Hepatocyte (in vitro differentiated cells): ENCODE measurements around the gene ZNF512. TPM values are rescaled to one million over a fixed set of nuclear protein-coding genes. Genes with fewer than 3 reads are reported as not detected.

Source experiments
- DNase-seq: peaks from one replicate; pipeline ENCODE4 v3.0.0-alpha.2; 2016; ENCODE audit warnings: low spot score
- H2AFZ ChIP-seq: fragments of 200-600 bp; sonication (generic); 2 replicates; pipeline ENCODE4 v1.6.0; 2016; ENCODE audit warnings: antibody characterized with exemption, mild to moderate bottlenecking
- H3K27ac ChIP-seq: fragments of 200-600 bp; sonication (generic); 2 replicates; pipeline ENCODE4 v1.5.1; 2016; ENCODE audit warnings: mild to moderate bottlenecking
- H3K27me3 ChIP-seq: fragments of 200-600 bp; sonication (generic); 2 replicates; pipeline ENCODE4 v1.6.1; 2016
- H3K36me3 ChIP-seq: fragments of 200-600 bp; sonication (generic); replicated peaks from 2 replicates; pipeline ENCODE4 v1.5.1; 2016; ENCODE audit warnings: low read depth; ENCODE audit not compliant: insufficient read depth
- H3K4me1 ChIP-seq: fragments of 200-600 bp; sonication (generic); 2 replicates; pipeline ENCODE4 v1.5.1; 2016; ENCODE audit warnings: mild to moderate bottlenecking, moderate library complexity; ENCODE audit not compliant: insufficient read depth
- H3K4me2 ChIP-seq: fragments of 200-600 bp; sonication (generic); 2 replicates; pipeline ENCODE4 v1.6.0; 2016
- H3K4me3 ChIP-seq: fragments of 200-600 bp; sonication (generic); 2 replicates; pipeline ENCODE4 v1.5.1; 2016; ENCODE audit warnings: mild to moderate bottlenecking
- H3K79me2 ChIP-seq: fragments of 200-600 bp; sonication (generic); 2 replicates; pipeline ENCODE4 v1.6.0; 2017; ENCODE audit warnings: mild to moderate bottlenecking
- H3K9me2 ChIP-seq: fragments of 200-600 bp; sonication (generic); replicated peaks from 2 replicates; pipeline ENCODE4 v1.6.0; 2017; ENCODE audit warnings: mild to moderate bottlenecking; ENCODE audit not compliant: insufficient read depth
- H3K9me3 ChIP-seq: fragments of 200-600 bp; sonication (generic); 2 replicates; pipeline ENCODE4 v1.5.1; 2016; ENCODE audit warnings: low read depth, mild to moderate bottlenecking
- H4K20me1 ChIP-seq: fragments of 200-600 bp; sonication (generic); 2 replicates; pipeline ENCODE4 v1.6.0; 2016; ENCODE audit warnings: mild to moderate bottlenecking; ENCODE audit not compliant: insufficient read depth, poor library complexity, severe bottlenecking
- EZH2 ChIP-seq: fragments of 200-600 bp; sonication (generic); IDR thresholded peaks from 2 replicates; pipeline ENCODE4 v1.6.1; 2016; ENCODE audit warnings: antibody characterized with exemption, mild to moderate bottlenecking, borderline replicate concordance
- EZH2phosphoT487 ChIP-seq: fragments of 200-600 bp; sonication (generic); IDR thresholded peaks from one replicate; pipeline ENCODE4 v1.6.1; 2018; ENCODE audit warnings: antibody characterized with exemption, mild to moderate bottlenecking, low read depth, moderate library complexity; ENCODE audit not compliant: unreplicated experiment, severe bottlenecking
- WGBS: methylation state at CpG from one replicate; pipeline ENCODE4 v1.1.6; 2016; ENCODE audit warnings: low lambda C conversion rate; ENCODE audit errors: missing lambda C conversion rate; 5-methylcytosine and 5-hydroxymethylcytosine counted together
- polyA plus RNA-seq: library from polyadenylated mRNA; unstranded; fragments of >200 nt; fragmentation: Nextera tagmentation; extraction: Ambion mirVana; gene quantifications from 2 replicates; pipeline ENCODE4 v1.2.1, GENCODE V29; 2016
- total RNA-seq: library from RNA; depleted of rRNA; stranded (reverse); fragments of >200 nt; gene quantifications from 2 replicates; pipeline ENCODE4 v1.2.3, GENCODE V29; 2014
- TF ChIP-seq, protein P1 (sequence below): fragments of 200-600 bp; sonication (generic); IDR thresholded peaks from 2 replicates; pipeline ENCODE4 v1.5.1; 2016; ENCODE audit warnings: antibody characterized with exemption, mild to moderate bottlenecking; ENCODE audit not compliant: poor library complexity

The ZNF512 gene
- total and polyA plus RNA-seq, 2 experiments from 2014 or later: 19.9 to 27.7 TPM

DNA sequence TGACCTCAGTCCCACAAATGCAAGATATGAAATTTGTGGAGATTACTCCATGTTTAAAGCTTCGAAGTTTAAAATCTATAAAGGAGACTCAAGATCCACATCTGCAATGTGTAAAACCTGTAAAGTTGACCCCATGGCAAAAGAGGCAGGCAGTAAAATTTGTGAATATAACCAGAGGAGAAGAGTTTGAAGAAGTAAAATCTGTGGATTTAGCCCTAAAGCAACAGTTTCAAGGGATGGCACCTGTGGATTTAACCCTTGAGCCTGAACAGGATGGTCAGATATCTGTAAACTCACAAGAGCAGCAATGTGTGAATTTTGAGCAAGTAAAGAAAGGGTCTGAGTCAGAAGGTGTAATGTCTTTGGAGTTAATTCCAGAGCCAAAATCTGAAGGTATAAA lies 11.2 kb upstream of the ZNF512 start:
- no peaks in the 10 kb centered on the region for H3K79me2 ChIP-seq
- no peak overlapping the region for H2AFZ ChIP-seq
- H3K4me3 ChIP-seq: no peak overlapping the region
- no peaks in the 10 kb centered on the region for H3K36me3 ChIP-seq
- no peaks in the 10 kb centered on the region for H3K4me1 ChIP-seq
- peaks cover 6% of the 10 kb centered on the region for H3K9me3 ChIP-seq
- TF ChIP-seq, protein P1, sequence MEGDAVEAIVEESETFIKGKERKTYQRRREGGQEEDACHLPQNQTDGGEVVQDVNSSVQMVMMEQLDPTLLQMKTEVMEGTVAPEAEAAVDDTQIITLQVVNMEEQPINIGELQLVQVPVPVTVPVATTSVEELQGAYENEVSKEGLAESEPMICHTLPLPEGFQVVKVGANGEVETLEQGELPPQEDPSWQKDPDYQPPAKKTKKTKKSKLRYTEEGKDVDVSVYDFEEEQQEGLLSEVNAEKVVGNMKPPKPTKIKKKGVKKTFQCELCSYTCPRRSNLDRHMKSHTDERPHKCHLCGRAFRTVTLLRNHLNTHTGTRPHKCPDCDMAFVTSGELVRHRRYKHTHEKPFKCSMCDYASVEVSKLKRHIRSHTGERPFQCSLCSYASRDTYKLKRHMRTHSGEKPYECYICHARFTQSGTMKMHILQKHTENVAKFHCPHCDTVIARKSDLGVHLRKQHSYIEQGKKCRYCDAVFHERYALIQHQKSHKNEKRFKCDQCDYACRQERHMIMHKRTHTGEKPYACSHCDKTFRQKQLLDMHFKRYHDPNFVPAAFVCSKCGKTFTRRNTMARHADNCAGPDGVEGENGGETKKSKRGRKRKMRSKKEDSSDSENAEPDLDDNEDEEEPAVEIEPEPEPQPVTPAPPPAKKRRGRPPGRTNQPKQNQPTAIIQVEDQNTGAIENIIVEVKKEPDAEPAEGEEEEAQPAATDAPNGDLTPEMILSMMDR: no peak
- TF ChIP-seq EZH2 (no peak), EZH2phosphoT487 (no peak)
- no peak overlapping the region for H3K27ac ChIP-seq
- H4K20me1 ChIP-seq: no peaks in the 10 kb centered on the region
- 88% methylated on average over 1 of the region's 1 CpG for WGBS
- H3K27me3 ChIP-seq: no peaks in the 10 kb centered on the region
- no peaks in the 10 kb centered on the region for H3K9me2 ChIP-seq
- no peak for DNase-seq
- no peak overlapping the region for H3K4me2 ChIP-seq

DNA sequence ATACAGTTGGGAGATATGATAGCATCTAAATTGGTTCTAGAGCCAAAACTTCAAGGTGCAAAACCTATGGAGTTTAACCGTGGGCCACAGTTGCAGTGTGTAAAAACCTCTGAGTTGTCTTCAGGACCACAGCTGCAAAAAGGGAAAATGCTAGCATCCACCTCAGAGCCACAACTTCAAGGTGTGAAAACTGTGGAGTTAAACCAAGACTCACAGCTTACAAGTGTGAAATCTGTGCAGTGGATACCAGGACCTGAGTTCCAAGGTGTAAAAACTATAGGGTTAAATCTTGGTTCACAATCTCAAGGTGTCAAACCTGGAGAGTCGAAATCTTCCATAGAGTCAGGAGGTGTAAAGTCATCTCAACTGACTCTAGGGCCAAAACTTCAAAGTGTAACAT lies 10.4 kb upstream of the ZNF512 start:
- Histone ChIP-seq H3K4me3 (no peak overlapping the region), H3K9me2 (no peaks in the 10 kb centered on the region), H3K4me2 (no peak overlapping the region), H3K79me2 (no peaks in the 10 kb centered on the region), H3K9me3 (peaks cover 13% of the 10 kb centered on the region), H3K4me1 (no peaks in the 10 kb centered on the region), H2AFZ (no peak overlapping the region), H4K20me1 (no peaks in the 10 kb centered on the region), H3K36me3 (no peaks in the 10 kb centered on the region), H3K27me3 (no peaks in the 10 kb centered on the region), H3K27ac (no peak overlapping the region)
- TF ChIP-seq, protein P1: no peak
- TF ChIP-seq EZH2phosphoT487: no peak
- TF ChIP-seq EZH2: no peak
- DNase-seq: no peak
- WGBS: 74% methylated on average over 2 of the region's 2 CpGs

- Histone ChIP-seq H3K9me3 (peaks cover 17% of the 10 kb centered on the region), H3K27me3 (no peaks in the 10 kb centered on the region)
- WGBS: 81% methylated on average over 6 of the region's 6 CpGs
Observed at GRCh38 chr2:27572998-27573429, 9.8 kb upstream of the ZNF512 start.

More at GRCh38 chr2:27572998-27573429, 9.8 kb upstream of the ZNF512 start:
- H3K27ac ChIP-seq: no peak overlapping the region
- H3K9me2 ChIP-seq: no peaks in the 10 kb centered on the region
- H3K4me2 ChIP-seq: no peak overlapping the region
- H3K4me1 ChIP-seq: no peaks in the 10 kb centered on the region
- no peaks in the 10 kb centered on the region for H4K20me1 ChIP-seq
- TF ChIP-seq, protein P1: no peak
- TF ChIP-seq EZH2phosphoT487 (no peak), EZH2 (no peak)
- H3K36me3 ChIP-seq: no peaks in the 10 kb centered on the region
- DNase-seq: no peak
- H3K79me2 ChIP-seq: no peaks in the 10 kb centered on the region
- no peak overlapping the region for H3K4me3 ChIP-seq
- no peak overlapping the region for H2AFZ ChIP-seq
